HFFc6 (cell line): ENCODE results near the gene SLC1A1. TPM values are rescaled to one million over a fixed set of nuclear protein-coding genes. Genes with fewer than 3 reads are reported as not detected.
A peak's percentile ranks its signal among the peaks of the same experiment; 100 is the strongest.

Experiments used
- DNase-seq: peaks from one replicate; pipeline ENCODE4 v3.0.0-alpha.2; 2018
- H3K27ac Mint-ChIP-seq: 2 replicates; pipeline ENCODE4 v1.8.0; 2020; ENCODE audit warnings: mild to moderate bottlenecking, mixed read lengths
- H3K27me3 Mint-ChIP-seq: 2 replicates; pipeline ENCODE4 v1.8.0; 2021; ENCODE audit warnings: mild to moderate bottlenecking, moderate library complexity, mixed read lengths; ENCODE audit not compliant: insufficient read depth
- H3K36me3 Mint-ChIP-seq: 2 replicates; pipeline ENCODE4 v1.8.0; 2021; ENCODE audit warnings: low read depth, mixed read lengths
- H3K4me1 Mint-ChIP-seq: 2 replicates; pipeline ENCODE4 v1.8.0; 2020; ENCODE audit warnings: low read depth, mixed read lengths
- H3K4me3 Mint-ChIP-seq: 2 replicates; pipeline ENCODE4 v1.8.0; 2020; ENCODE audit warnings: mild to moderate bottlenecking, moderate library complexity, mixed read lengths
- H3K9me3 Mint-ChIP-seq: 2 replicates; pipeline ENCODE4 v1.8.0; 2020; ENCODE audit warnings: mild to moderate bottlenecking, mixed read lengths
- total RNA-seq, 6 experiments: library from RNA; stranded (reverse); fragmentation: NEBNext Ultra II Directional; extraction: Animal tissue kit (Norgen Biotek cat#: 25700); gene quantifications; 2 replicates in 1 of 6; 3 replicates in 5 of 6; pipeline ENCODE4 v1.2.3, GENCODE V29; 2021
- TF ChIP-seq, protein P1 (sequence below): fragments of 200-600 bp; sonication (generic); IDR thresholded peaks from 2 replicates; pipeline ENCODE4 v1.5.0; 2021; ENCODE audit warnings: antibody characterized with exemption, mild to moderate bottlenecking

The SLC1A1 gene
- total RNA-seq, 6 experiments from 2014 or later = 0.43 to 1.4 (median 0.79) TPM

DNA sequence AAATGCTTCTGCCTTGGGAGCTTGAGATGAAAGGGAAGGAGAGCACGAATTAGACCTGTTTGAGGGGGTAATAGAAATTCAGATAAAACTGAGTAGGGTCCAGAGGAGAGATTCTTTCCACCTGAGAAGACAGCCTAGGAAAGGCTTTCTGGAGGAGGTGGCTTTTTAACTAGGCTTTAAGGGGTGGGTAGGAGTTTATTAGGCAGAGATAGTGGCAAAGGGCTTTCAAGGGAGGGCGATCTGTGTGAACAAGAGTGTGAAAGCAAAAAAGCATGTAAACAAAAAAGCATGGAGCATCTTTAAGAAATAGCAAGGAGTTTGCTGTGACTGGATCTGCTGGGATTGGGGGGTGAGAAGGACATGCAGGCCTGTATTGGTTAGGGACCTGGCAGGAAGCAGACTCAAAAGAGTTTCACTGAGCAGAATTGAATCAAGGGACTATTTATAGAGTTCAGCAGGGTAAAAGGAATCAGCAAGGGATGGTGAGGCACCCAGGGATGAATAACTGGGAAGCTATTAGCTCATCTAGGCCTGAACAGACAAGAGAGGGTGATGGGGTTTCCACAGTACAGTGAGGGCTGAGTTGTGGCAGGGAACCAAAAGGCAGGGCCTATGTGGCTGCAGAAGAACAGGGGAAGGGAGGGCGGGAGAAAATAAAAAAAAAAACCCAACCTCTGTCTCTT lies 18.8 kb downstream of the SLC1A1 start:
- H3K27me3 Mint-ChIP-seq = peaks cover 5% of the 10 kb centered on the region
- H3K9me3 Mint-ChIP-seq = no peaks in the 10 kb centered on the region
- peak; percentile 81 for DNase-seq
- no peaks in the 10 kb centered on the region for H3K36me3 Mint-ChIP-seq
- H3K27ac Mint-ChIP-seq = peak overlapping the region; percentile 86
- H3K4me3 Mint-ChIP-seq = peak overlapping the region; percentile 65
- H3K4me1 Mint-ChIP-seq = peaks cover 34% of the 10 kb centered on the region
- TF ChIP-seq, protein P1, sequence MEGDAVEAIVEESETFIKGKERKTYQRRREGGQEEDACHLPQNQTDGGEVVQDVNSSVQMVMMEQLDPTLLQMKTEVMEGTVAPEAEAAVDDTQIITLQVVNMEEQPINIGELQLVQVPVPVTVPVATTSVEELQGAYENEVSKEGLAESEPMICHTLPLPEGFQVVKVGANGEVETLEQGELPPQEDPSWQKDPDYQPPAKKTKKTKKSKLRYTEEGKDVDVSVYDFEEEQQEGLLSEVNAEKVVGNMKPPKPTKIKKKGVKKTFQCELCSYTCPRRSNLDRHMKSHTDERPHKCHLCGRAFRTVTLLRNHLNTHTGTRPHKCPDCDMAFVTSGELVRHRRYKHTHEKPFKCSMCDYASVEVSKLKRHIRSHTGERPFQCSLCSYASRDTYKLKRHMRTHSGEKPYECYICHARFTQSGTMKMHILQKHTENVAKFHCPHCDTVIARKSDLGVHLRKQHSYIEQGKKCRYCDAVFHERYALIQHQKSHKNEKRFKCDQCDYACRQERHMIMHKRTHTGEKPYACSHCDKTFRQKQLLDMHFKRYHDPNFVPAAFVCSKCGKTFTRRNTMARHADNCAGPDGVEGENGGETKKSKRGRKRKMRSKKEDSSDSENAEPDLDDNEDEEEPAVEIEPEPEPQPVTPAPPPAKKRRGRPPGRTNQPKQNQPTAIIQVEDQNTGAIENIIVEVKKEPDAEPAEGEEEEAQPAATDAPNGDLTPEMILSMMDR = no peak

DNA sequence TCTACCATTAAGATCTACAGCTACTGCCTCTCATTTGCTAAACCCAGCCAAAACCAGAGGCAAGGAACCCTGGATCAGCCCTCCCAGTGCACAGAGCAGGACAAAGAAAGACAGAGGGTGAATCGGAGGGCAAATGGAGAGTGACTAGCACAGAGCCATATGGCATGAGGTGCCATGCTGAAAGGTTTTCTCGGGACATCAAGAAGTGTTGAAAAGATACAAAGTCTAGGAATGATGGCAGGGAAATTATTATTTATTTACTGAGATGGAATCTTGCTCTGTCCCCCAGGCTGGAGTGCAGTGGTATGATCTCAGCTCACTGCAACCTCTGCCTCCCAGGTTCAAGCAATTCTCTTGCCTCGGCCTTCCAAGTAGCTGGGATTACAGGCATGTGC lies 19.3 kb downstream of the SLC1A1 start:
- no peaks in the 10 kb centered on the region for H3K36me3 Mint-ChIP-seq
- peaks cover 34% of the 10 kb centered on the region for H3K4me1 Mint-ChIP-seq
- peak overlapping the region; percentile 86 for H3K27ac Mint-ChIP-seq
- no peaks in the 10 kb centered on the region for H3K9me3 Mint-ChIP-seq
- no peak overlapping the region for H3K4me3 Mint-ChIP-seq
- DNase-seq = no peak
- TF ChIP-seq, protein P1 = no peak
- peaks cover 10% of the 10 kb centered on the region for H3K27me3 Mint-ChIP-seq

DNA sequence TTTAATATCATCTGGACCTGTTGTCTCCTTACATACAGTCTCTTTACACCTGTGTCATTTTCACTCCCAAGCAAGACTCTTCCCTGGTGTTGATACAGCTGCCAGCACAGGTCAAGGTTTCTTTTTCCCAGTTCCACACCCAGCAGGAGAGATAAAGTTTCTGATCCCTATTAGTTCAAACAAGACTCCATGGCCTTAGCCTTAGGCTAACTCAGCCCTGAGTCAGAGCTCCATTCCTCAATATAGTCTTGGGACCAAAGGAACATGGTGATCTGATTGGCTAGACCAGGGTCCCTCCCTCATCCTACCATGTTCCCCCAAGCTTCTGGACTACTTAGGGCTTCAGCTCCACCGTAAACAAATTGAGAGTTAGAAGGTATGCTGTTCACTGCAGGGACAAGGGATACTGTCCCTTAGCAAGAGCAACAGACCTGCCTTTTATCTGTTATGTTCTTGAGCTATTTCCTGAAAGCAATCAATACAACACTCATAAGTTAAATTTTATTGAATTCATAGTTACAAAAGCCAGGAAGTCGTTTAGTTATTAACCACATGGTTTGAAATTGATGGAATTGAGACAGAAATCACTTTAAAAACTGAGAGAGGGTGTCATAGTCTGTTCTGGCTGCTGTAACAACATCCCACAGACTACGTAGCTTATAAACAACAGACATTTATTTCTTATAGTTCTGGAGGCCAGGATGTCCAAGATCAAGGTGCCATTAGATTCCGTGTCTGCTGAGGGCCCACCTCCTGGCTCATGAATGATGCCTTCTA lies 20.5 kb downstream of the SLC1A1 start:
- H3K4me3 Mint-ChIP-seq = no peak overlapping the region
- H3K4me1 Mint-ChIP-seq = peaks cover 34% of the 10 kb centered on the region
- no peaks in the 10 kb centered on the region for H3K9me3 Mint-ChIP-seq
- DNase-seq = no peak
- no peaks in the 10 kb centered on the region for H3K36me3 Mint-ChIP-seq
- peaks cover 12% of the 10 kb centered on the region; the same call in 1 of the 2 replicates for H3K27me3 Mint-ChIP-seq
- no peak overlapping the region for H3K27ac Mint-ChIP-seq
- TF ChIP-seq, protein P1 = no peak

DNA sequence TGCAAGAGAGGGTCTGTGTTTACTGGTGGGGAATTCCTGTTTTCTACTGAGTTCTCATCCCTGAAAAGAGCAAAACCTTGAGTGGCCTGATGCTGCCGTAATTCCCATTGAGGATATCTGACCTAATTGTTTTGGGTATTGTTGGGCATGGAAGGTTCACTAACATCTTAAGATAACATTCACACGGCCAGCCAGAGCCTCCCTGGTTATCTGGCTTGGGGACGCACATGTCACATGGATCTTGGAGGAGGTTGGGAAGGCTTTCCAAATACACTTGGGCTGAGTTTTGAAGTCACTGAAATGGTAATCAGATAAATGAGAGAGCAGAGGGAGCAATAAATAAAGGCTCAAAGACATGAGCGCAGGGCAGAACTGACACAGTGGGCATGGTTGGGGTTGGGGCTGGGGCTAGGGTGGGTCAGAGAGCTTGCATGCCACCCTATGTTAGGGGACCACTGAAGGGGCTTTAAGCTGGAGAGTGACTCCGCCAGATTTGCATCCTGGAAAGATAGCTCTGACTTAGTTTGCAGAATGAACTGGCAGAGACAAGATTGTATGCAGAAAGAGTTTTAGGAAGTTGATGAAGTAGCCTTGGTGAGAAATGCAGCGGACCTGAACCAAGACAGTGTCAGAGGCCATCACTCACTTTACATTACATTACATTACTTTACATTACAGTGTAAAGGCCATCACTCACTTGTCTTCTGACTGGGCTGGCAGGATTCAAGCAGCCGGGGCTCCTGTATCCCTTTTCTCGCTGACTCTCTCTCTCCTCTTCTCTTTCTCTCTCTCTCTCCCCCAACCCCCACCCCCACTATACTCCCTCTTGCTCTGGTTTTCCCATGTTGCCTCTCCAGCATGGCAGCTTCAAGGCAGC lies 24.2 kb downstream of the SLC1A1 start:
- H3K9me3 Mint-ChIP-seq = no peaks in the 10 kb centered on the region

DNA sequence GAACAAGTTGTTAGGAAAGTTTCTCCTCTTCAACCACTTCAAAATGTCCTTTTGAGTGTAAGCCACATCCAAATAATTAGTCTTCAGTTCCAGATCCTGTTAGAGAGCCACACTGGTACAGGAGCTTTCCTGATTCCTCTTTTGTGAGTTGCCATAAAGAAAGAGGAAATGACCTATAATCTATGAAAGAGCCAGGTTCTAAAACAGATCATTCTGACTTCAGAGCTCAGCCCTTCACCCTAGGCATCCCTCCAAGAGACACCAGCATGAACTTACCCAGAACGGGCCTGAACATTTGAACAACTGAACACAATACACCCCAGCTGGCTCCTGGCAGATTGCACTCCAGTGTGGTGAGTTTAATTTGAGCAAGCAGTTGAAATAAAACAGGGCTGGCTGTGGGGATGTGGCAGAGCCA lies 25.7 kb downstream of the SLC1A1 start:
- Mint-ChIP-seq H3K9me3 (no peaks in the 10 kb centered on the region), H3K4me3 (no peak overlapping the region), H3K4me1 (no peaks in the 10 kb centered on the region), H3K27me3 (peaks cover 11% of the 10 kb centered on the region), H3K36me3 (no peaks in the 10 kb centered on the region), H3K27ac (no peak overlapping the region)
- no peak for DNase-seq
- TF ChIP-seq, protein P1 = no peak

More for the DNA sequence above, 24.2 kb downstream of the SLC1A1 start:
- Mint-ChIP-seq H3K4me3 (no peak overlapping the region), H3K36me3 (no peaks in the 10 kb centered on the region), H3K27ac (no peak overlapping the region), H3K4me1 (peaks cover 10% of the 10 kb centered on the region), H3K27me3 (peaks cover 13% of the 10 kb centered on the region)
- TF ChIP-seq, protein P1 = no peak
- no peak for DNase-seq
